Naive thymus-derived CD4-positive, alpha-beta T cell (primary cell): ENCODE results near the gene DCTD. TPM values are rescaled to one million over a fixed set of nuclear protein-coding genes. Genes with fewer than 3 reads are reported as not detected.

Experiments
- ATAC-seq: fragments of 150-1000 bp; cut with Tn5 transposase; 2 replicates; pipeline ENCODE4 v1.10.0; 2021; ENCODE audit warnings: mild to moderate bottlenecking, moderate library complexity
- CTCF ChIA-PET: fragments of 350-600 bp; sonication (Branson Sonifier 250); formaldehyde crosslinking; loops from one replicate; lab custom pipeline; 2021; ENCODE audit warnings: antibody characterized with exemption; lab: Charles Lee
- POLR2A ChIA-PET: fragments of 350-600 bp; sonication (Branson Sonifier 250); formaldehyde crosslinking; loops from one replicate; lab custom pipeline; 2021; ENCODE audit warnings: antibody characterized with exemption, inconsistent platforms; lab: Charles Lee
- DNase-seq, 9 donors: peaks; one replicate each; pipeline versions ENCODE4 v3.0.0 to v3.0.0-alpha.2; 2020 to 2022; ENCODE audit warnings: mixed read lengths in 1 of 9
- H3K27ac ChIP-seq: one replicate; pipeline ENCODE4 v1.7.0; 2013; ENCODE audit warnings: mild to moderate bottlenecking, low read depth, low read length, moderate library complexity
- H3K27me3 ChIP-seq, 2 donors: one replicate each; pipeline ENCODE4 v1.7.0; 2013; ENCODE audit warnings: low read length in 2 of 2, mild to moderate bottlenecking in 2 of 2, moderate library complexity in 2 of 2; ENCODE audit not compliant: control insufficient read depth in 2 of 2, insufficient read depth in 2 of 2
- H3K36me3 ChIP-seq, 3 experiments: 1 replicate in 2 of 3; 2 replicates in 1 of 3; pipeline ENCODE4 v1.7.0; 2013; ENCODE audit warnings: low read length in 3 of 3, mild to moderate bottlenecking in 3 of 3, moderate library complexity in 1 of 3; ENCODE audit not compliant: insufficient read depth in 3 of 3, control insufficient read depth in 2 of 3
- H3K4me1 ChIP-seq, 2 donors: one replicate each; pipeline ENCODE4 v1.7.0; 2013; ENCODE audit warnings: low read length in 2 of 2, mild to moderate bottlenecking in 2 of 2, moderate library complexity in 1 of 2; ENCODE audit not compliant: control insufficient read depth in 2 of 2, insufficient read depth in 2 of 2
- H3K4me3 ChIP-seq: 2 replicates; pipeline ENCODE4 v1.7.0; 2013; ENCODE audit warnings: mild to moderate bottlenecking, low read length
- H3K9me3 ChIP-seq, 3 experiments: 1 replicate in 2 of 3; 2 replicates in 1 of 3; pipeline ENCODE4 v1.7.0; 2013; ENCODE audit warnings: low read length in 3 of 3; ENCODE audit not compliant: control insufficient read depth in 2 of 3
- H3K27ac Mint-ChIP-seq, 9 donors: one replicate each; pipeline ENCODE4 v1.8.0; 2020 to 2022; ENCODE audit warnings: mixed read lengths in 9 of 9, mild to moderate bottlenecking in 8 of 9, moderate library complexity in 5 of 9, inconsistent platforms in 2 of 9
- H3K27me3 Mint-ChIP-seq, 5 donors: one replicate each; pipeline ENCODE4 v1.8.0; 2021 to 2022; ENCODE audit warnings: mixed read lengths in 5 of 5, mild to moderate bottlenecking in 1 of 5
- H3K36me3 Mint-ChIP-seq, 5 donors: one replicate each; pipeline ENCODE4 v1.8.0; 2020 to 2022; ENCODE audit warnings: mixed read lengths in 5 of 5, mild to moderate bottlenecking in 3 of 5, inconsistent platforms in 1 of 5
- H3K4me1 Mint-ChIP-seq, 7 donors: one replicate each; pipeline ENCODE4 v1.8.0; 2020 to 2022; ENCODE audit warnings: mixed read lengths in 7 of 7, mild to moderate bottlenecking in 3 of 7, inconsistent platforms in 1 of 7
- H3K4me3 Mint-ChIP-seq, 10 donors: one replicate each; pipeline ENCODE4 v1.8.0; 2020 to 2022; ENCODE audit warnings: mild to moderate bottlenecking in 10 of 10, mixed read lengths in 10 of 10, moderate library complexity in 6 of 10, inconsistent platforms in 2 of 10
- H3K9me3 Mint-ChIP-seq, 11 donors: one replicate each; pipeline ENCODE4 v1.8.0; 2020 to 2022; ENCODE audit warnings: mixed read lengths in 11 of 11, mild to moderate bottlenecking in 4 of 11, inconsistent platforms in 1 of 11, moderate library complexity in 1 of 11
- intact Hi-C, 2 donors: fragments of 100-400 bp; cut with micrococcal nuclease; formaldehyde crosslinking; loops; one replicate each; pipeline ENCODE4 v1.15.1; 2023
- polyA plus RNA-seq, 2 donors: library from polyadenylated mRNA; unstranded; fragments of 300-500 nt; fragmentation: Illumina TruSeq; gene quantifications; one replicate each; pipeline ENCODE4 v1.2.3, GENCODE V29; 2021
- total RNA-seq, 6 experiments: library from RNA in 5 of 6; stranded (reverse) in 5 of 6; gene quantifications; 1 replicate in 5 of 6; 2 replicates in 1 of 6; pipeline ENCODE4 v1.2.3 and lab custom pipeline; 2021 to 2026

DCTD gene
- total RNA-seq (10 to 100 TPM; 61.4 to 76.2 (median 68.9) TPM), polyA plus RNA-seq (10 to 100 TPM; 76.3 to 84.7 TPM), total RNA-seq (lab: John Stamatoyannopoulos, UW) (41.7 reads per million, percentile 67 among the genes with 10 or more reads in this experiment)

DNA sequence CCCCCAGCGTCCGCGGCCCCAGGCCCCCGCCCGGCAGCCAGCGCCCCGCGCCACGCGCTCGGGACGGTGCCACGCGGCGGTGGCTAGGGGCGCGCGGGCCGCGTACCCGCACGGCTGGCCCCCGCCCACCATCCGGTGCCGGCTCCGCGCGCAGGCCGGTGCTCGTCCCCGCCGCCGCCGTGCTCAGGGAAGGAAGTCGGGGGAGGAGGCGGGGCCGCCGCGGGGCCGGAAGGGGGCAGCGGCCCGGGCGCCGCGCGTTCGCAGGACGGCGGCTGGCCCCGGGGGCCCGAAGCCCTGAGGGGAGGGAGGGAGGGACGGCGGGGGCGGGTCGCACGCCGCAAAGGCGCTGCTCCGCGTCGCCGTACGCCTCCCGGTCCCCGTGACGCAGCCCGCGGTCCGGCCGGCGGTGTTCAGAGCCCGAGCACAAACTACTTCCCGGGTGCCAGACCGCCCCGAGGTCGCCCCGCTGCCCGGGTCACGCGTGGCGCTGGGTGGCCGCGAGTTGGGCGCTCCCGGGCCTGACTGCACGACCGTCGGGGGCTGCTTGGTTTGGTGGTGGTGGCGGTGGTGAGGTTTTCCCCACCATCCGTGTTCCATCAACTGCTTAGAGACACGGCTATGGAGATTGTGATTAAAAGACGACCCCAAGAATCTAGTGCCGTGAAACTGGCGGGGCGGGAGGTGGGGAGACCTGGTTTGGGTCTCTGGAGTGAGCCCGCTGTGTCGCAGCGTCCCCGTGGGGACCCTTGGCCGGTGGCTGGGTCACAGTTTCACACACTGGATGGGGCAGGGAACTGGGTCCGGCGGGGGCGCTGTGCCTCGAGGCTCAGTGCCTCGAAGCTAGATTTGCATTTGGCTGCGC lies at the start of gene DCTD:
DCTD (minus strand) TSS at position 205 of the 862 bp plus-strand sequence. CDS start 1,818 bp downstream, outside the sequence.
- Histone ChIP-seq H3K27me3 (no peaks in the 10 kb centered on the region), H3K4me1 (peaks cover 20 to 26% of the 10 kb centered on the region in 2 donors), H3K4me3 (peak within 1 kb of the TSS; percentile 77), H3K27ac (peak within 1 kb of the TSS; percentile 89), H3K36me3 (peaks cover 0 to 24% (median 0%) of the 10 kb centered on the region in 3 experiments), H3K9me3 (no peaks in the 10 kb centered on the region)
- POLR2A ChIA-PET, result interaction anchor here (0.7 to 1.5 kb wide), 9 partner anchors 8 to 588 kb away, joined by 3 to 12 read pairs (median 3); partner anchors contain the start of genes ING2 and WWC2
- intact Hi-C loops, result loop anchor here (1.0 to 5.0 kb wide), 15 partner anchors 8 to 1620 kb away; partner anchors contain the start of genes CDKN2AIP (in 2 of the 2), RWDD4 (in 2 of the 2), TRAPPC11 (in 2 of the 2) and WWC2 (in 1 of the 2)
- peak; percentile 71 to 90 (median 80) for DNase-seq
- CTCF ChIA-PET, result interaction anchor here (0.7 to 3.1 kb wide), 5 partner anchors 8 to 112 kb away, joined by 3 to 12 read pairs (median 4); no protein-coding TSS in a partner anchor
- Mint-ChIP-seq H3K4me1 (peaks cover 17 to 58% (median 50%) of the 10 kb centered on the region in 7 donors), H3K27ac (peak within 1 kb of the TSS; percentile 86 to 98 (median 92)), H3K36me3 (peaks cover 7 to 17% (median 13%) of the 10 kb centered on the region in 5 donors), H3K9me3 (no peaks in the 10 kb centered on the region), H3K4me3 (peak within 1 kb of the TSS; percentile 75 to 95 (median 90)), H3K27me3 (peaks cover 0 to 6% (median 0%) of the 10 kb centered on the region in 5 donors)
- ATAC-seq, result peak; percentile 89

DNA sequence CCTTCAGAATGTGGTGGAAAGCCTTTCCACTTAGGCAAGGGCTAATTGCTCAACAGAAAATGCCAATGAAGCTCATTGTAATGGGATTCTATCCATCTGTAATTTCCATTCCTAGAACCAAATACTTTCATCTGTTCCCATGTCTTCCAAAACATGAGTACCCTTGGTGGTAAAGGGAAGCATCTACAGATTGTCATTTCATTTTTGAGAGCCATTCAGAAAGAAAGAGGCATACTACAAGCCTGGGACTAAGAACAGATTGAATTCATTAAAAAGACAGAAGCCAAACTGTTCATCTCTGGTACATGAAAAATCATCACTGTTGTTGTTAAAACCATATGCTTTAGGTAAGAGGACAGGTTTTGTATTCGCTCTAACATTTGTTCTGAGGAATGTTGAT lies 43.6 kb upstream of the DCTD start:
- H3K27me3 ChIP-seq, result no peaks in the 10 kb centered on the region
- Mint-ChIP-seq H3K4me1 (no peaks in the 10 kb centered on the region), H3K9me3 (peaks cover 0 to 18% (median 4%) of the 10 kb centered on the region in 11 donors), H3K27me3 (peaks cover 9 to 26% (median 15%) of the 10 kb centered on the region in 5 donors), H3K27ac (no peak overlapping the region), H3K36me3 (peaks cover 0 to 4% (median 0%) of the 10 kb centered on the region in 5 donors), H3K4me3 (no peak overlapping the region)
- ATAC-seq (no peak), DNase-seq (no peak)
- H3K9me3 ChIP-seq, result no peaks in the 10 kb centered on the region
- intact Hi-C loops, result no loop called here
- CTCF ChIA-PET, result no interaction called here
- H3K4me3 ChIP-seq, result no peak overlapping the region
- no peak overlapping the region for H3K27ac ChIP-seq
- no peaks in the 10 kb centered on the region for H3K36me3 ChIP-seq
- POLR2A ChIA-PET, result no interaction called here
- H3K4me1 ChIP-seq, result no peaks in the 10 kb centered on the region

DNA sequence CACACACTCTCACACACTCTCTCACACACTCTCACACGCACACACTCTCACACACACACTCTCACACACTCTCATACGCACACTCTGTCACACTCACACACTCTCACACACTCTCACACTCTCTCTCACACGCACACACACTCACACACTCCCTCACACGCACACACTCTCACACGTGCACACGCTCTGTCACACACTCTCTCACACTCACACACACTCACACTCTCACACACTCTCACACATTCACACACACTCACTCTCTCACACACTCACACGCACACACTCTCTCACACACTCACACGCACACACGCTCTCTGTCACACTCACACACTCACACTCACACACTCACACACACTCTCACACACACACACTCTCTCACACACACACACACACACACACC lies 43.0 kb upstream of the DCTD start:
- no peaks in the 10 kb centered on the region for H3K4me1 Mint-ChIP-seq
- POLR2A ChIA-PET, result interaction anchor here (0.7 kb wide), 1 partner anchor 41 kb away, joined by 5 read pairs; no protein-coding TSS in a partner anchor
- intact Hi-C loops, result no loop called here
- CTCF ChIA-PET, result interaction anchor here (0.7 kb wide), 1 partner anchor 640 kb away, joined by 4 read pairs; no protein-coding TSS in a partner anchor
- no peak overlapping the region for H3K27ac Mint-ChIP-seq
- peaks cover 0 to 18% (median 4%) of the 10 kb centered on the region in 11 donors for H3K9me3 Mint-ChIP-seq
- Histone ChIP-seq H3K36me3 (no peaks in the 10 kb centered on the region), H3K4me3 (no peak overlapping the region), H3K27ac (no peak overlapping the region), H3K4me1 (no peaks in the 10 kb centered on the region), H3K27me3 (no peaks in the 10 kb centered on the region), H3K9me3 (no peaks in the 10 kb centered on the region)
- no peak for ATAC-seq
- no peak overlapping the region for H3K4me3 Mint-ChIP-seq
- DNase-seq, result no peak
- H3K36me3 Mint-ChIP-seq, result peaks cover 0 to 4% (median 0%) of the 10 kb centered on the region in 5 donors
- H3K27me3 Mint-ChIP-seq, result peaks cover 7 to 21% (median 11%) of the 10 kb centered on the region in 5 donors

DNA sequence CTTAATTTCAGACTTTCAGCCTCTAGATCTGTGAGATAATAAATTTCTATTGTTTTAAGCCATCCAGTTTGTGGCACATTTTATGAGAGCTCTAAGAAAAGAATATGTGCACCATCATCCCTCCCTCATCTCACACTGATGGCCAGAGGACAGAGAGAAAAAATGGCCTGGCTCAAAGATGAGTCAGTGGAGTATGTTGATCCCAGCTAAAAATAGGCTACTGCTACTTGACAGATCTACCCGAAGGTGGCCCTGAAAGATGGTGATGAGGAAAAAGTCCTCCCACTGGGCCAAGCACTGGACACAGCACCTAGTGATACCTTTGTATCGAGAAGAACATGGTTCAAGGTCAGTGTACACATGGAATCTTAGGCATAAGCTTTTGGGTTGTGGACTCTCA lies 38.2 kb upstream of the DCTD start:
- CTCF ChIA-PET, result interaction anchor here (0.6 kb wide), 1 partner anchor 10 kb away, joined by 3 read pairs; no protein-coding TSS in a partner anchor

DNA sequence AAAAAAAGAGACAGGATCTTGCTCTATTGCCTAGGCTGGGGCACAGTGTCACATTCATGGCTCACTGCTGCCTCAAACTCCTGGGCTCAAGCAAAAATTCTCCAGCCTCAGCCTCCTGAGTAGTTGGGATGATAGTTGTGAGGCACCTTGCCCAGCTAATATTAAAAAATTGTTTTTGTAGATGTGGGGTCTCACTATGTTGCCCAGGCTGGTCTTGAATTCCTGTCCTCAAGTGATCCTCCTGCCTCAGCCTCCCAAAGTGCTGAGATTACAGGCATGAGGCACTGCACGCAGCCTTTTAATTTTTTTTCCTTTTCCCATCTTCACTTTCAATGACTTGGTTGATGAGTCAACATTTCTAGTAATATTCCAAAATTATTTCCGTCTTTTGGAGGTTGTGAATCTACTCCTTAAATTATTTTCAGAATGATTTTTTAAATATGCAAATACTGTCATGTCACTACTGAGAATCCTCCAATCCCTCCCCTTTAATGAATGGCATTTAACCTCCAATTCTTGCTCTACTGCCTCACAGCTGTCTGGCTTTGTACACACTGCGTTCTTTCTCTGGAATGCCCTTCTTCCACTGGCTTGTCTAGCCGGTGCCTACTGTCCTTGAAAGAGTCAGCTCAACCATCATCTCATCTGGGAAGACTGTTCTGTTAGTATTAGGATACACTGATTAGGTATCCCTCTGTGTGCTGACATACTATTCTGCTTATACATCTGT lies 27.5 kb upstream of the DCTD start:
- ATAC-seq, result no peak
- Mint-ChIP-seq H3K4me3 (no peak overlapping the region), H3K27me3 (peaks cover 0 to 29% (median 22%) of the 10 kb centered on the region in 5 donors), H3K27ac (no peak overlapping the region), H3K9me3 (peaks cover 0 to 3% (median 0%) of the 10 kb centered on the region in 11 donors), H3K36me3 (no peaks in the 10 kb centered on the region), H3K4me1 (no peaks in the 10 kb centered on the region)
- Histone ChIP-seq H3K4me1 (no peaks in the 10 kb centered on the region), H3K27me3 (no peaks in the 10 kb centered on the region), H3K9me3 (no peaks in the 10 kb centered on the region), H3K36me3 (no peaks in the 10 kb centered on the region), H3K27ac (no peak overlapping the region), H3K4me3 (no peak overlapping the region)
- DNase-seq, result no peak
- ChIA-PET CTCF (no interaction called here), POLR2A (no interaction called here)
- intact Hi-C loops, result no loop called here

More for the DNA sequence above, 38.2 kb upstream of the DCTD start:
- Histone ChIP-seq H3K4me1 (no peaks in the 10 kb centered on the region), H3K9me3 (no peaks in the 10 kb centered on the region), H3K36me3 (no peaks in the 10 kb centered on the region), H3K27ac (no peak overlapping the region), H3K4me3 (no peak overlapping the region), H3K27me3 (no peaks in the 10 kb centered on the region)
- peaks cover 0 to 5% (median 0%) of the 10 kb centered on the region in 5 donors for H3K27me3 Mint-ChIP-seq
- H3K36me3 Mint-ChIP-seq, result no peaks in the 10 kb centered on the region
- no peaks in the 10 kb centered on the region for H3K4me1 Mint-ChIP-seq
- H3K4me3 Mint-ChIP-seq, result no peak overlapping the region
- intact Hi-C loops, result no loop called here
- no peak for DNase-seq
- POLR2A ChIA-PET, result interaction anchor here (0.7 kb wide), 1 partner anchor 225 kb away, joined by 3 read pairs; no protein-coding TSS in a partner anchor
- no peak overlapping the region for H3K27ac Mint-ChIP-seq
- no peak for ATAC-seq
- peaks cover 0 to 13% (median 4%) of the 10 kb centered on the region in 11 donors for H3K9me3 Mint-ChIP-seq

DNA sequence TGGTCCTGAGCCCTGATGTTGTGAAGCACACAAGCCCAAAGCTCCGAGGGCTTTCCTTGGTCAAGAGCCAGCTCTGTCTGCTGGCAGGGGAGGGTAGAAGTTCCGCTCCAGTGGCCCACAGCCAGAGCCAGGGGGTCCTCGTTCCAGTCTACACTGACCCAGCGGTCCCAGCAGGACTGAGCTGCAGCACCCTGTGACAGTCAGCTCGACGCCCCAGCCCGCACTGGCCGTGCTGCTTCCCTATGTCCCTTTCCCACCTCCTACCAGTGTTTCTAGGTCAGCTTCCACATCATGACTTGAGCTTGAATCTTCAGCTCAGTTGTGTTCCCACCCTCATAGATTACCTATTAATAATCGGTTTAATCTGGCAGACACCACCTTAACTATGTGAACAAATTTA lies 22.5 kb upstream of the DCTD start:
- peaks cover 9 to 22% (median 13%) of the 10 kb centered on the region in 5 donors for H3K27me3 Mint-ChIP-seq
- no peak overlapping the region for H3K4me3 ChIP-seq
- H3K27ac Mint-ChIP-seq, result no peak overlapping the region
- peaks cover 0 to 4% (median 0%) of the 10 kb centered on the region in 7 donors for H3K4me1 Mint-ChIP-seq
- H3K4me1 ChIP-seq, result no peaks in the 10 kb centered on the region
- ChIA-PET POLR2A (no interaction called here), CTCF (interaction anchor here (0.8 to 3.1 kb wide), 4 partner anchors 14 to 732 kb away, joined by 3 to 16 read pairs (median 7); no protein-coding TSS in a partner anchor)
- DNase-seq, result no peak
- intact Hi-C loops, result loop anchor here (5.0 to 10.0 kb wide), 2 partner anchors 135 to 468 kb away; no protein-coding TSS in a partner anchor
- H3K27ac ChIP-seq, result no peak overlapping the region
- no peak for ATAC-seq
- H3K36me3 ChIP-seq, result no peaks in the 10 kb centered on the region
- peaks cover 0 to 3% (median 0%) of the 10 kb centered on the region in 11 donors for H3K9me3 Mint-ChIP-seq
- H3K27me3 ChIP-seq, result no peaks in the 10 kb centered on the region
- H3K9me3 ChIP-seq, result no peaks in the 10 kb centered on the region
- no peaks in the 10 kb centered on the region for H3K36me3 Mint-ChIP-seq
- H3K4me3 Mint-ChIP-seq, result no peak overlapping the region
